ENCODE measurements around the gene SPSB4.

SPSB4 gene

GRCh38 chr3:141076797-141077571, 25.8 kb downstream of the SPSB4 start:
- peak; percentile 3 for DNase-seq

- DNase-seq = no peak
Observed at GRCh38 chr3:141077631-141078030, 26.5 kb downstream of the SPSB4 start.

GRCh38 chr3:141078200-141078599, 27.1 kb downstream of the SPSB4 start:
- no peak for DNase-seq

- no peak for DNase-seq
Observed at GRCh38 chr3:141080431-141080830, 29.3 kb downstream of the SPSB4 start.

GRCh38 chr3:141081141-141081795, 30.1 kb downstream of the SPSB4 start:
- DNase-seq = no peak

GRCh38 chr3:141082064-141082463, 30.9 kb downstream of the SPSB4 start:
- no peak for DNase-seq

GRCh38 chr3:141083226-141083625, 32.1 kb downstream of the SPSB4 start:
- DNase-seq = no peak

- no peak for DNase-seq
Observed at GRCh38 chr3:141083836-141084649, 32.9 kb downstream of the SPSB4 start.

- no peak for DNase-seq
Observed at GRCh38 chr3:141085343-141086070, 34.4 kb downstream of the SPSB4 start.

- DNase-seq = no peak
Observed at GRCh38 chr3:141086188-141086587, 35.0 kb downstream of the SPSB4 start.

GRCh38 chr3:141087076-141087777, 36.1 kb downstream of the SPSB4 start:
- no peak for DNase-seq

- no peak for DNase-seq
Observed at GRCh38 chr3:141087778-141088130, 36.6 kb downstream of the SPSB4 start.

- DNase-seq = no peak
Observed at GRCh38 chr3:141089339-141090152, 38.4 kb downstream of the SPSB4 start.

- no peak for DNase-seq
Observed at GRCh38 chr3:141091426-141091825, 40.3 kb downstream of the SPSB4 start.

GRCh38 chr3:141092663-141093062, 41.5 kb downstream of the SPSB4 start:
- DNase-seq = no peak

- no peak for DNase-seq
Observed at GRCh38 chr3:141093397-141093796, 42.2 kb downstream of the SPSB4 start.

GRCh38 chr3:141093971-141094684, 43.0 kb downstream of the SPSB4 start:
- DNase-seq = no peak

- no peak for DNase-seq
Observed at GRCh38 chr3:141094790-141095545, 43.8 kb downstream of the SPSB4 start.

GRCh38 chr3:141095546-141095937, 44.4 kb downstream of the SPSB4 start:
- DNase-seq = no peak

GRCh38 chr3:141096164-141096563, 45.0 kb downstream of the SPSB4 start:
- DNase-seq = no peak

Data from KG1 (cell line).